ENCODE results near the gene UTS2R. TPM values are rescaled to one million over a fixed set of nuclear protein-coding genes. Genes with fewer than 3 reads are reported as not detected.
A peak's percentile ranks its signal among the peaks of the same experiment; 100 is the strongest.
"Not testable (repeated sequence)": the region's sequence is repeated elsewhere in the genome, so short reads cannot be mapped to it uniquely, and the experiment has no call there.

Gene UTS2R
- polyA plus RNA-seq, 1 donor, result 0.04 TPM

- Histone ChIP-seq H3K27me3 (ENCODE audit: control insufficient read depth, insufficient read depth, low read length) (peaks cover 61% of the 10 kb centered on the region), H3K4me3 (ENCODE audit: low read length) (no peak overlapping the region), H3K36me3 (ENCODE audit: control insufficient read depth, insufficient read depth, low read length) (no peaks in the 10 kb centered on the region), H3K4me1 (ENCODE audit: control insufficient read depth, insufficient read depth, low read length) (no peaks in the 10 kb centered on the region), H3K27ac (ENCODE audit: low read length) (no peak overlapping the region), H3K9me3 (ENCODE audit: control insufficient read depth, low read depth, low read length) (peaks cover 9% of the 10 kb centered on the region)
- DNase-seq, result no peak
- 100% methylated on average over 1 of the region's 31 CpGs for WGBS (ENCODE audit: insufficient coverage, low lambda C conversion rate)
These were observed 6.6 kb downstream of the UTS2R start for GRCh38 chr17:82377924-82378740.

GRCh38 chr17:82378741-82379021, 7.1 kb downstream of the UTS2R start:
- Histone ChIP-seq H3K27me3 (ENCODE audit: control insufficient read depth, insufficient read depth, low read length) (peaks cover 57% of the 10 kb centered on the region), H3K9me3 (ENCODE audit: control insufficient read depth, low read depth, low read length) (peaks cover 9% of the 10 kb centered on the region), H3K4me3 (ENCODE audit: low read length) (no peak overlapping the region), H3K36me3 (ENCODE audit: control insufficient read depth, insufficient read depth, low read length) (no peaks in the 10 kb centered on the region), H3K4me1 (ENCODE audit: control insufficient read depth, insufficient read depth, low read length) (no peaks in the 10 kb centered on the region), H3K27ac (ENCODE audit: low read length) (no peak overlapping the region)
- WGBS (ENCODE audit: insufficient coverage, low lambda C conversion rate), result 89% methylated on average over 2 of the region's 10 CpGs
- no peak for DNase-seq

- H3K27ac ChIP-seq (ENCODE audit: low read length), result no peak overlapping the region
- peaks cover 57% of the 10 kb centered on the region for H3K27me3 ChIP-seq (ENCODE audit: control insufficient read depth, insufficient read depth, low read length)
- WGBS (ENCODE audit: insufficient coverage, low lambda C conversion rate), result 69% methylated on average over 9 of the region's 23 CpGs
- no peak overlapping the region for H3K4me3 ChIP-seq (ENCODE audit: low read length)
- no peaks in the 10 kb centered on the region for H3K4me1 ChIP-seq (ENCODE audit: control insufficient read depth, insufficient read depth, low read length)
- H3K9me3 ChIP-seq (ENCODE audit: control insufficient read depth, low read depth, low read length), result peaks cover under 1% of the 10 kb centered on the region
- no peaks in the 10 kb centered on the region for H3K36me3 ChIP-seq (ENCODE audit: control insufficient read depth, insufficient read depth, low read length)
- DNase-seq, result peak in 1 of 2 donors; percentile 64
These were observed 9.5 kb downstream of the UTS2R start for GRCh38 chr17:82380860-82381702.

DNA sequence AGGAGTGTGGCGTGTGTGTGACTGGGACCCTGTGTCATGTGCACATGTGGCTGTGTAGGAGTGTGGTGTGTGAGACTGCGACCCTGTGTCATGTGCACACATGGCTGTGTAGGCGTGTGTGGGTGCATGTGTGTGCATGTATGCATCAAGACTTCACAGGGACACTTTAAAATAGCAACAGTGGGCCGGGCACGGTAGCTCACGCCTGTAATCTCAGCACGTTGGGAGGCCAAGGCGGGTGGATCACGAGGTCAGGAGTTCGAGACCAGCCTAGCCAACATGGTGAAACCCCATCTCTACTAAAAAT, 10.1 kb downstream of the UTS2R start:
- not testable (repeated sequence) for H3K9me3 ChIP-seq (ENCODE audit: control insufficient read depth, low read depth, low read length); H3K27ac ChIP-seq (ENCODE audit: low read length); DNase-seq; H3K4me3 ChIP-seq (ENCODE audit: low read length); H3K36me3 ChIP-seq (ENCODE audit: control insufficient read depth, insufficient read depth, low read length); H3K4me1 ChIP-seq (ENCODE audit: control insufficient read depth, insufficient read depth, low read length)
- peaks cover 56% of the 10 kb centered on the region for H3K27me3 ChIP-seq (ENCODE audit: control insufficient read depth, insufficient read depth, low read length)
- 100% methylated on average over 1 of the region's 10 CpGs for WGBS (ENCODE audit: insufficient coverage, low lambda C conversion rate)

DNA sequence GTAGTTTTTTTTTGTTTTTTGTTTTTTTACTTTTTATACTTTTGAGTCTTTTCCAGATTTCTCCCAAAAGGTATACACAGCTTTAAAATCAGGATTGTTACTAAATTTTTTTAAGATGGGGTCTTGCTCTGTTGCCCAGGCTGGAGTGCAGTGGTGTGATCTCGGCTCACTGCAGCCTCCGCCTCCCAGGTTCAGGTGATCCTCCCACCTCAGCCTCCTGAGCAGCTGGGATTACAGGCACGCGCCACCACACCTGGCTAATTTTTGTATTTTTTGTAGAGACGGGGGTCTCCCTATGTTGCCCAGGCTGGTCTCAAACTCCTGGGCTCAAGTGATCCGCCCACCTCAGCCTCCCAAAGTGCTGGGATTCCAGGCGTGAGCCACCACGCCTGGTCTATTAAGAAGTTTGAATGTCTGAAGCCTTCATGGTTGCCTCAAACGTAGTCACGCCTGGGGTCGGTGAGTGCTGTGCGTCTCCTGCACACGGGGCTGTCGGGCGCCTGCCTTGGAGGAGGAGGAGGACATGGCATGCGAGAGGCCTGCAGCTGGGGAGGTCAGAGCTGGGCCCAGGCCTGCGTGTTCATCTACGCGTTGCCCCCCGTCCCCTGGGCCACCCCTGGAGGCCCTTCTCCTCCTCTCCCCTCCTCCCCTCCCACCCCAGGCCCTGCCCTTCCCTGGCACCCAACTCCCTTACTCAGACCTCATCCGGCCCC, 10.8 kb downstream of the UTS2R start:
- H3K27me3 ChIP-seq (ENCODE audit: control insufficient read depth, insufficient read depth, low read length), result peaks cover 62% of the 10 kb centered on the region
- H3K36me3 ChIP-seq (ENCODE audit: control insufficient read depth, insufficient read depth, low read length); DNase-seq; H3K27ac ChIP-seq (ENCODE audit: low read length); H3K9me3 ChIP-seq (ENCODE audit: control insufficient read depth, low read depth, low read length); H3K4me3 ChIP-seq (ENCODE audit: low read length); H3K4me1 ChIP-seq (ENCODE audit: control insufficient read depth, insufficient read depth, low read length): not testable (repeated sequence)
- no CpG with 5 or more reads among the region's 21 CpGs for WGBS (ENCODE audit: insufficient coverage, low lambda C conversion rate)

DNA sequence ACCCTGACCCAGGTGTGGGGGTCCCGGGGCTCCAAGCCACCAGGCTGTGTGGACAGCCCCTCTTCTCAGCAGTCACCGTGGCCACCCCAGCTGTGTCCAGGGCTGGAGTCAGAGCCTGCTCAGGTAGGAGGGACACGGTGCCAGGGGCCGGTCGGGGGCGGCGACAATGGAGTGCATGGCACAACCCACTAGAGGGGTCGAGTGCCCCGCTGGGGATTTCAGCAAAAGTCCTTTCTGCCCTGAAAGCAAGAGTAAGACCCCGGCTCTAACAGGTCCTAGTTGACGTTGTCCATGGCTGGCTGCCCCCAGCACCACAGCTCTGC, 11.3 kb downstream of the UTS2R start:
- peaks cover 64% of the 10 kb centered on the region for H3K27me3 ChIP-seq (ENCODE audit: control insufficient read depth, insufficient read depth, low read length)
- H3K9me3 ChIP-seq (ENCODE audit: control insufficient read depth, low read depth, low read length), result no peaks in the 10 kb centered on the region
- H3K27ac ChIP-seq (ENCODE audit: low read length), result no peak overlapping the region
- WGBS (ENCODE audit: insufficient coverage, low lambda C conversion rate), result no CpG with 5 or more reads among the region's 11 CpGs
- H3K36me3 ChIP-seq (ENCODE audit: control insufficient read depth, insufficient read depth, low read length), result no peaks in the 10 kb centered on the region
- no peak overlapping the region for H3K4me3 ChIP-seq (ENCODE audit: low read length)
- no peak for DNase-seq
- peaks cover 9% of the 10 kb centered on the region for H3K4me1 ChIP-seq (ENCODE audit: control insufficient read depth, insufficient read depth, low read length)

GRCh38 chr17:82383411-82383810, 11.8 kb downstream of the UTS2R start:
- peaks cover 2% of the 10 kb centered on the region for H3K9me3 ChIP-seq (ENCODE audit: control insufficient read depth, low read depth, low read length)
- no peak overlapping the region for H3K4me3 ChIP-seq (ENCODE audit: low read length)
- peaks cover 9% of the 10 kb centered on the region for H3K4me1 ChIP-seq (ENCODE audit: control insufficient read depth, insufficient read depth, low read length)
- WGBS (ENCODE audit: insufficient coverage, low lambda C conversion rate), result no CpG with 5 or more reads among the region's 18 CpGs
- H3K27ac ChIP-seq (ENCODE audit: low read length), result no peak overlapping the region
- H3K27me3 ChIP-seq (ENCODE audit: control insufficient read depth, insufficient read depth, low read length), result peaks cover 61% of the 10 kb centered on the region
- no peaks in the 10 kb centered on the region for H3K36me3 ChIP-seq (ENCODE audit: control insufficient read depth, insufficient read depth, low read length)
- no peak for DNase-seq

- no peak for DNase-seq
- WGBS (ENCODE audit: insufficient coverage, low lambda C conversion rate), result no CpG with 5 or more reads among the region's 22 CpGs
- H3K4me3 ChIP-seq (ENCODE audit: low read length), result no peak overlapping the region
- peaks cover 9% of the 10 kb centered on the region for H3K4me1 ChIP-seq (ENCODE audit: control insufficient read depth, insufficient read depth, low read length)
- H3K9me3 ChIP-seq (ENCODE audit: control insufficient read depth, low read depth, low read length), result peaks cover 2% of the 10 kb centered on the region
- no peak overlapping the region for H3K27ac ChIP-seq (ENCODE audit: low read length)
- peaks cover 56% of the 10 kb centered on the region for H3K27me3 ChIP-seq (ENCODE audit: control insufficient read depth, insufficient read depth, low read length)
- H3K36me3 ChIP-seq (ENCODE audit: control insufficient read depth, insufficient read depth, low read length), result no peaks in the 10 kb centered on the region
These were observed 12.6 kb downstream of the UTS2R start for GRCh38 chr17:82384051-82384729.

DNA sequence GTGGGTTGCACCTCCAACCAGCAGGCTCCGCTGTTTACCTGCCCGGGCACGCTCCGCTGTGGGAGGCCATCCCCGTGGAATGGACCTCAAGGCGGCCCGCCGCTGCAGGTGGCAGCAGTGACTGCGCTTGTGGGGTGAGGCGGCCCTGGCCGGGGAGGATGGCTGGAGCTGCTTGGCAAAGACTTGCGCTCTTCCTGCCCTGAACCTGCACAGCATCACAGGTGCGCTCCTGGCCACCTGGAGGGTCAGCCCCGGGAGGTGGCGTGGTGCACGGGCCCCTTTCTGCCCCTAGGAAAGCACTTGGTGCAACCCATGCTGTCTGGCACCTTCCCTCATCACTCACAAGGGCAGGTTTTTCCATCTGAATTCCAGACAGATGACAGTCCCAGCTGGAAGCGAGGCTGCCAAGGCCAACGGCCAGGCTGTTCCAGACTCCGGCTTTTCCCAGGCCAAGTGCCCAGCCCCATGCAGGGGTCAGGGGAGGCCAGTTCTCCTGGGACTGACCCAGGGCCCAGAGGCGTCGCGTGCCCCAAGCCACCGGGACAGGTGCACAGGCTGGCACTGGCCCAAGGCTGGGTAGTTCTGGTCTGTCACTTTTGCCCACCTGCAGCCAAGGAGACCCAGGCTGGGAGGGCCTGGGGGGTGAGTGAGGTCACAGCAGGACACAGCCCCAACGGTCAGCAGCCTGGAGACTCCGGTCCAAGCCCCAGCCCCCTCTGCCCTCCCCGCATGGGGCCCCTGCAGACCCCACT, 13.3 kb downstream of the UTS2R start:
- Histone ChIP-seq H3K27me3 (ENCODE audit: control insufficient read depth, insufficient read depth, low read length) (peaks cover 49% of the 10 kb centered on the region), H3K36me3 (ENCODE audit: control insufficient read depth, insufficient read depth, low read length) (no peaks in the 10 kb centered on the region), H3K4me1 (ENCODE audit: control insufficient read depth, insufficient read depth, low read length) (peaks cover 9% of the 10 kb centered on the region), H3K4me3 (ENCODE audit: low read length) (no peak overlapping the region), H3K27ac (ENCODE audit: low read length) (no peak overlapping the region), H3K9me3 (ENCODE audit: control insufficient read depth, low read depth, low read length) (peaks cover 2% of the 10 kb centered on the region)
- no CpG with 5 or more reads among the region's 26 CpGs for WGBS (ENCODE audit: insufficient coverage, low lambda C conversion rate)
- DNase-seq, result peak in 1 of 2 donors; percentile 27
